KMS-11 (cell line): ENCODE data around the gene UBE2J1.
A peak's percentile ranks its signal among the peaks of the same experiment; 100 is the strongest.

Experiments
- H2AFZ ChIP-seq: fragments of 200-600 bp; sonication (generic); 2 replicates; pipeline ENCODE4 v1.6.1; 2016; ENCODE audit warnings: antibody characterized with exemption, mixed run types, low read depth
- H3K27ac ChIP-seq: fragments of 200-600 bp; sonication (generic); 2 replicates; pipeline ENCODE4 v1.6.1; 2016; ENCODE audit warnings: mild to moderate bottlenecking, mixed run types
- H3K27me3 ChIP-seq: fragments of 200-600 bp; sonication (generic); 2 replicates; pipeline ENCODE4 v1.6.1; 2017; ENCODE audit warnings: mild to moderate bottlenecking, low read depth, mixed run types, moderate library complexity; ENCODE audit not compliant: insufficient read depth
- H3K36me3 ChIP-seq: fragments of 200-600 bp; sonication (generic); 2 replicates; pipeline ENCODE4 v1.6.1; 2017; ENCODE audit warnings: mild to moderate bottlenecking, mixed run types; ENCODE audit not compliant: insufficient read depth
- H3K4me1 ChIP-seq: fragments of 200-600 bp; sonication (generic); 2 replicates; pipeline ENCODE4 v1.6.1; 2016; ENCODE audit warnings: mild to moderate bottlenecking, low read depth, mixed run types; ENCODE audit not compliant: poor library complexity, severe bottlenecking
- H3K4me2 ChIP-seq: fragments of 200-600 bp; sonication (generic); 2 replicates; pipeline ENCODE4 v1.7.0; 2016; ENCODE audit warnings: mild to moderate bottlenecking, mixed run types
- H3K4me3 ChIP-seq: fragments of 200-600 bp; sonication (generic); IDR thresholded peaks from 2 replicates; pipeline ENCODE4 v1.6.1; 2017; ENCODE audit warnings: low read depth, low read length, mixed read lengths; ENCODE audit not compliant: insufficient read depth
- H3K79me2 ChIP-seq: fragments of 200-600 bp; sonication (generic); 2 replicates; pipeline ENCODE4 v1.6.1; 2016; ENCODE audit warnings: low read depth, mixed run types; ENCODE audit not compliant: insufficient read depth
- H3K9ac ChIP-seq: fragments of 200-600 bp; sonication (generic); 2 replicates; pipeline ENCODE4 v1.6.1; 2016; ENCODE audit warnings: mild to moderate bottlenecking, mixed run types
- H4K20me1 ChIP-seq: fragments of 200-600 bp; sonication (generic); 2 replicates; pipeline ENCODE4 v1.6.1; 2016; ENCODE audit warnings: mild to moderate bottlenecking, mixed run types; ENCODE audit not compliant: insufficient read depth
- TF ChIP-seq, protein P1 (sequence below): fragments of 200-600 bp; sonication (generic); conservative IDR thresholded peaks from 2 replicates; pipeline ENCODE4 v1.6.1; 2017; ENCODE audit warnings: low read depth, mild to moderate bottlenecking, antibody characterized with exemption, low read length, moderate library complexity, mixed read lengths

Gene UBE2J1

DNA sequence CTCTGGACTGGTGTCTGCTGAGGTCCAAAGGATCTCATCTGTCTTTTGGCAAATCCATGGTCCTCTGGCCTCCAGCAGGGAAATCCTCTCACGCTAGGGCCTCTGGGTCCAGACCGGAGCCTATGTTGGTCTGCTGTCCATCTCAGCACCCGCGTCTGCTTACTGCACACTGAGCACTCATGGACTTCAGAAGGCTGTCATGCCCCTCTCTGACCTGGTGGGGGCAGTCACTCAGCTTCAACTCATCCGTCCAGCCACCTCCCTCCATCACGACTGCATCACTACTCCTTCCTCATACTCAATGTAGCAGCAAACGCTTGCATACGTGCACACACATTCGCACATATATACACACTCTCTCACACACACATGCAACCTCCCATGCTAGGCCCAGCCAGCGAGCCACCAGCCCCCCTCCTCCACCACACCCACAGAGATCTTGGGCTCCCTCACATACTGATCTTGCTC, 70.7 kb downstream of the UBE2J1 start:
- Histone ChIP-seq H3K27ac (no peak overlapping the region), H2AFZ (no peak overlapping the region), H3K4me3 (no peak overlapping the region), H3K4me1 (no peaks in the 10 kb centered on the region), H3K9ac (no peak overlapping the region), H3K36me3 (no peaks in the 10 kb centered on the region), H4K20me1 (no peaks in the 10 kb centered on the region), H3K4me2 (no peak overlapping the region), H3K27me3 (no peaks in the 10 kb centered on the region), H3K79me2 (no peaks in the 10 kb centered on the region)
- TF ChIP-seq, protein P1, sequence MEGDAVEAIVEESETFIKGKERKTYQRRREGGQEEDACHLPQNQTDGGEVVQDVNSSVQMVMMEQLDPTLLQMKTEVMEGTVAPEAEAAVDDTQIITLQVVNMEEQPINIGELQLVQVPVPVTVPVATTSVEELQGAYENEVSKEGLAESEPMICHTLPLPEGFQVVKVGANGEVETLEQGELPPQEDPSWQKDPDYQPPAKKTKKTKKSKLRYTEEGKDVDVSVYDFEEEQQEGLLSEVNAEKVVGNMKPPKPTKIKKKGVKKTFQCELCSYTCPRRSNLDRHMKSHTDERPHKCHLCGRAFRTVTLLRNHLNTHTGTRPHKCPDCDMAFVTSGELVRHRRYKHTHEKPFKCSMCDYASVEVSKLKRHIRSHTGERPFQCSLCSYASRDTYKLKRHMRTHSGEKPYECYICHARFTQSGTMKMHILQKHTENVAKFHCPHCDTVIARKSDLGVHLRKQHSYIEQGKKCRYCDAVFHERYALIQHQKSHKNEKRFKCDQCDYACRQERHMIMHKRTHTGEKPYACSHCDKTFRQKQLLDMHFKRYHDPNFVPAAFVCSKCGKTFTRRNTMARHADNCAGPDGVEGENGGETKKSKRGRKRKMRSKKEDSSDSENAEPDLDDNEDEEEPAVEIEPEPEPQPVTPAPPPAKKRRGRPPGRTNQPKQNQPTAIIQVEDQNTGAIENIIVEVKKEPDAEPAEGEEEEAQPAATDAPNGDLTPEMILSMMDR, result 0 out of 2 replicates have a peak, but pooled peaks have one; percentile 15

DNA sequence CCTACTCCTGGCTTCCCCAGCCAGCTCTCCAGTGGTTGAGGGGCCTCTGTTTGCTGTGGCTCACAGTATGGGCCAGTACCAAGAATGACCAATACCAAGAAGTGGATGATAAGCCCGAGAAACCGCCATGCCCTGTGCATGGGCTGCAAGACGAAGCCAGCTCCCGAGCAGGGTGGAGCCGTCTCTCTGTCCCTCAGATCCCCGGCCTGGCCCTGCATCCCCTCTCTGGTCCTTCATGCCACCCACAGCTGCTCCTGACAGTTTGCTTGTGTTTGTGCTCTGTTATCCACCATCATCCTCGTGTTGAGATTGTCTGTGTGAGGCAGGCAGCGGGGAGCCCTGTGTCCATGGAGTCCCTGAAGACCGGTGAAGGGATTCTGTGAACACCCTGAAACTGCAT, 73.6 kb downstream of the UBE2J1 start:
- H4K20me1 ChIP-seq, result no peaks in the 10 kb centered on the region
- no peak overlapping the region for H3K4me2 ChIP-seq
- H3K9ac ChIP-seq, result no peak overlapping the region
- TF ChIP-seq, protein P1, result no peak
- H3K27ac ChIP-seq, result no peak overlapping the region
- H3K4me1 ChIP-seq, result no peaks in the 10 kb centered on the region
- H3K36me3 ChIP-seq, result no peaks in the 10 kb centered on the region
- H3K79me2 ChIP-seq, result no peaks in the 10 kb centered on the region
- no peak overlapping the region for H3K4me3 ChIP-seq
- no peak overlapping the region for H2AFZ ChIP-seq
- H3K27me3 ChIP-seq, result no peaks in the 10 kb centered on the region
